ENCODE results near the gene WAPL. TPM values are rescaled to one million over a fixed set of nuclear protein-coding genes. Genes with fewer than 3 reads are reported as not detected.

The WAPL gene
- total and polyA plus RNA-seq, 9 of the 15 experiments (the other 6 are each of a cell fraction or from before 2014, with no cell fraction given), result 14.3 to 36.4 (median 25.3) TPM

DNA sequence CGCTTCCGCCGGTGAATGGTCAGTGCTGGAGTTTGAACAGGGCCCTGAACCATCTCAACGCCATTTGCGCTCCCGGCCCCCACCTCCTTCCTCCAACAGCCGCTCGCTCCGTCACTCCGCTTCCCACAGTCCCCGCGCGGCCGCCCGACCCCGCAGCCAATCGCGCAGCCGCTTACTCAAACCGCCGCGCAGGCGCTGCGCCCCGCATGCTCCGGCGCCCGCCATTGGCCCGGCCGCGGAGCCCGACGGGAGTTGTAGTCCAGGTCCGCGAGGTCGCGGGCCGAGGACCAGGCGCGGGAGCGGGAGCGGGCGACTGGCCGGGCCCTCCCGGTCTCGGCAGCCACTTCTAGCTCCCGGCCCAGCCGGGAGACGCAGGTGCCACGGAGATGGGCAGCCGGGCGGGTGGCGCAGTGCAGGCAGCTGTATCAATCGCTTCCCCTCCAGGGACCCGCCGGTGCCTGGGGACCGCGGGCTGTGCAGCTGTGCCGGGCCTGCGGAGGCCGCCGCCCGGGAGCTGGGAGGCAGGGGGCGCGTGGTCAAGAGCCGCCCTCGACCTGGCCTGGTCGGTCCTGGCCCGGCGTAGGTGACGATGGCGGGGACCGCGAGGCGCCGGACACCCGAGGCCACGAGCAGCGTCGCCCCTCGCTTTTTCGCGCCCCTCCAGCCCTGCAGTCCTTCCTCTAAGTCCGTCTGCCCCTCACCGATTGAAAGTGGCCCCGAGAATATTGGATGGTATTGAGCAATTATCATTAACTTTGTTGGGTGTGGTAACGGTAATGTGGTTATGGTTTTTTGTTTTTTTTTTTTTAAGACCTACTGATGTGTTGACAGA is at the start of gene WAPL (continued):
- TF ChIP-seq ZNF282 (CRISPR knock-in tag; IDR thresholded peaks at IDR 0.05), result 0 out of 2 replicates have a peak, but pooled peaks have one; percentile 51
- peak; percentile 57 for TF ChIP-seq CHD2 (IDR thresholded peaks at IDR 0.05; ENCODE audit: low read depth, low read length)
- peak; percentile 38 for TF ChIP-seq HMGN3 (IDR thresholded peaks at IDR 0.05; ENCODE audit: borderline replicate concordance, extremely low read depth, insufficient read length, low read depth, low read length)
- no peak for TF ChIP-seq HLTF (IDR thresholded peaks at IDR 0.05)
- no peak for TF ChIP-seq ZNF77 (CRISPR knock-in tag; IDR thresholded peaks at IDR 0.05)
- no peak for TF ChIP-seq MTA2 (IDR thresholded peaks at IDR 0.05; ENCODE audit: low read depth)
- TF ChIP-seq SP1 (CRISPR knock-in tag; IDR thresholded peaks at IDR 0.05), result no peak
- TF ChIP-seq NFE2 (IDR thresholded peaks at IDR 0.05; ENCODE audit: low read depth), result no peak
- TF ChIP-seq, protein P1, sequence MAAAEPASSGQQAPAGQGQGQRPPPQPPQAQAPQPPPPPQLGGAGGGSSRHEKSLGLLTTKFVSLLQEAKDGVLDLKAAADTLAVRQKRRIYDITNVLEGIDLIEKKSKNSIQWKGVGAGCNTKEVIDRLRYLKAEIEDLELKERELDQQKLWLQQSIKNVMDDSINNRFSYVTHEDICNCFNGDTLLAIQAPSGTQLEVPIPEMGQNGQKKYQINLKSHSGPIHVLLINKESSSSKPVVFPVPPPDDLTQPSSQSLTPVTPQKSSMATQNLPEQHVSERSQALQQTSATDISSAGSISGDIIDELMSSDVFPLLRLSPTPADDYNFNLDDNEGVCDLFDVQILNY (CRISPR knock-in tag; IDR thresholded peaks at IDR 0.05), result no peak
- TF ChIP-seq SRSF9 (IDR thresholded peaks at IDR 0.05; ENCODE audit: borderline replicate concordance, low read depth, low read length), result no peak
- no peak for TF ChIP-seq WHSC1 (IDR thresholded peaks at IDR 0.05; ENCODE audit: low read length)
- TF ChIP-seq ETV1 (tag; conservative IDR thresholded peaks at IDR 0.05; ENCODE audit: low read depth), result no peak
- no peak for TF ChIP-seq PURB (CRISPR knock-in tag; IDR thresholded peaks at IDR 0.05; ENCODE audit: low read depth)
- no peak for TF ChIP-seq RUNX1 (IDR thresholded peaks at IDR 0.05; ENCODE audit: low read depth)
- TF ChIP-seq CBX8 (IDR thresholded peaks at IDR 0.05; ENCODE audit: borderline replicate concordance, extremely low read depth, low read depth, low read length, poor library complexity, severe bottlenecking), result no peak
- TF ChIP-seq SREBF2 (CRISPR knock-in tag; IDR thresholded peaks at IDR 0.05), result no peak
- TF ChIP-seq, protein P2, sequence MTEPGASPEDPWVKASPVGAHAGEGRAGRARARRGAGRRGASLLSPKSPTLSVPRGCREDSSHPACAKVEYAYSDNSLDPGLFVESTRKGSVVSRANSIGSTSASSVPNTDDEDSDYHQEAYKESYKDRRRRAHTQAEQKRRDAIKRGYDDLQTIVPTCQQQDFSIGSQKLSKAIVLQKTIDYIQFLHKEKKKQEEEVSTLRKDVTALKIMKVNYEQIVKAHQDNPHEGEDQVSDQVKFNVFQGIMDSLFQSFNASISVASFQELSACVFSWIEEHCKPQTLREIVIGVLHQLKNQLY (CRISPR knock-in tag; conservative IDR thresholded peaks at IDR 0.05), result no peak
- TF ChIP-seq, protein P3, sequence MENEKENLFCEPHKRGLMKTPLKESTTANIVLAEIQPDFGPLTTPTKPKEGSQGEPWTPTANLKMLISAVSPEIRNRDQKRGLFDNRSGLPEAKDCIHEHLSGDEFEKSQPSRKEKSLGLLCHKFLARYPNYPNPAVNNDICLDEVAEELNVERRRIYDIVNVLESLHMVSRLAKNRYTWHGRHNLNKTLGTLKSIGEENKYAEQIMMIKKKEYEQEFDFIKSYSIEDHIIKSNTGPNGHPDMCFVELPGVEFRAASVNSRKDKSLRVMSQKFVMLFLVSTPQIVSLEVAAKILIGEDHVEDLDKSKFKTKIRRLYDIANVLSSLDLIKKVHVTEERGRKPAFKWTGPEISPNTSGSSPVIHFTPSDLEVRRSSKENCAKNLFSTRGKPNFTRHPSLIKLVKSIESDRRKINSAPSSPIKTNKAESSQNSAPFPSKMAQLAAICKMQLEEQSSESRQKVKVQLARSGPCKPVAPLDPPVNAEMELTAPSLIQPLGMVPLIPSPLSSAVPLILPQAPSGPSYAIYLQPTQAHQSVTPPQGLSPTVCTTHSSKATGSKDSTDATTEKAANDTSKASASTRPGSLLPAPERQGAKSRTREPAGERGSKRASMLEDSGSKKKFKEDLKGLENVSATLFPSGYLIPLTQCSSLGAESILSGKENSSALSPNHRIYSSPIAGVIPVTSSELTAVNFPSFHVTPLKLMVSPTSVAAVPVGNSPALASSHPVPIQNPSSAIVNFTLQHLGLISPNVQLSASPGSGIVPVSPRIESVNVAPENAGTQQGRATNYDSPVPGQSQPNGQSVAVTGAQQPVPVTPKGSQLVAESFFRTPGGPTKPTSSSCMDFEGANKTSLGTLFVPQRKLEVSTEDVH (IDR thresholded peaks at IDR 0.05; ENCODE audit: low read depth, partially characterized antibody), result no peak
- peak; percentile 63; the same call in 1 of the 2 replicates for TF ChIP-seq HNRNPL (IDR thresholded peaks at IDR 0.05; ENCODE audit: low read depth, low read length)
- TF ChIP-seq ZNF717 (CRISPR knock-in tag; IDR thresholded peaks at IDR 0.05), result no peak
- TF ChIP-seq, protein P4, sequence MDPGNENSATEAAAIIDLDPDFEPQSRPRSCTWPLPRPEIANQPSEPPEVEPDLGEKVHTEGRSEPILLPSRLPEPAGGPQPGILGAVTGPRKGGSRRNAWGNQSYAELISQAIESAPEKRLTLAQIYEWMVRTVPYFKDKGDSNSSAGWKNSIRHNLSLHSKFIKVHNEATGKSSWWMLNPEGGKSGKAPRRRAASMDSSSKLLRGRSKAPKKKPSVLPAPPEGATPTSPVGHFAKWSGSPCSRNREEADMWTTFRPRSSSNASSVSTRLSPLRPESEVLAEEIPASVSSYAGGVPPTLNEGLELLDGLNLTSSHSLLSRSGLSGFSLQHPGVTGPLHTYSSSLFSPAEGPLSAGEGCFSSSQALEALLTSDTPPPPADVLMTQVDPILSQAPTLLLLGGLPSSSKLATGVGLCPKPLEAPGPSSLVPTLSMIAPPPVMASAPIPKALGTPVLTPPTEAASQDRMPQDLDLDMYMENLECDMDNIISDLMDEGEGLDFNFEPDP (CRISPR knock-in tag; IDR thresholded peaks at IDR 0.05), result no peak
- no peak for TF ChIP-seq ZNF551 (CRISPR knock-in tag; IDR thresholded peaks at IDR 0.05)
- TF ChIP-seq ZNF644 (tag; IDR thresholded peaks at IDR 0.05; ENCODE audit: low read depth), result no peak

Data from K562 (cell line).